H1 (cell line): ENCODE data around the gene DTNB. TPM values are rescaled to one million over a fixed set of nuclear protein-coding genes. Genes with fewer than 3 reads are reported as not detected.

Experiments
- CTCF ChIA-PET: fragments of 300-600 bp; sonication (Branson Sonifier 250); formaldehyde crosslinking; loops from one replicate; lab custom pipeline; 2021; ENCODE audit not compliant: partially characterized antibody; lab: Charles Lee
- POLR2A ChIA-PET: fragments of 300-600 bp; sonication (Branson Sonifier 250); formaldehyde crosslinking; loops from one replicate; lab custom pipeline; 2021; ENCODE audit warnings: inconsistent platforms; ENCODE audit not compliant: partially characterized antibody; lab: Charles Lee
- DNase-seq, 2 experiments: peaks; one replicate each; pipeline versions ENCODE4 v3.0.0 to v3.0.0-alpha.2; 2010 to 2022; ENCODE audit warnings: low spot score in 2 of 2, low read depth in 1 of 2, mixed read lengths in 1 of 2
- FAIRE-seq: peaks from 2 replicates; lab custom pipeline; 2011; peaks lifted over from hg19 to GRCh38; lab: Jason Lieb, UNC
- H2AFZ ChIP-seq: 2 replicates; pipeline ENCODE4 v1.8.1; 2012; ENCODE audit warnings: low read length, inconsistent platforms
- H2AK5ac ChIP-seq: 2 replicates; pipeline ENCODE4 v1.6.1; 2013; ENCODE audit warnings: low read depth, low read length
- H2BK120ac ChIP-seq: replicated peaks from 2 replicates; pipeline ENCODE3; 2013; ENCODE audit warnings: low read depth, low read length, inconsistent platforms
- H2BK12ac ChIP-seq: 2 replicates; pipeline ENCODE4 v1.6.1; 2013; ENCODE audit warnings: low read depth, low read length
- H2BK15ac ChIP-seq: 2 replicates; pipeline ENCODE4 v1.6.1; 2013; ENCODE audit warnings: low read length
- H2BK20ac ChIP-seq: 2 replicates; pipeline ENCODE4 v1.6.1; 2013; ENCODE audit warnings: low read length
- H2BK5ac ChIP-seq: 2 replicates; pipeline ENCODE4 v1.6.1; 2013; ENCODE audit warnings: low read depth, low read length
- H3K14ac ChIP-seq: 2 replicates; pipeline ENCODE4 v1.6.1; 2013; ENCODE audit warnings: inconsistent platforms; ENCODE audit not compliant: insufficient read length
- H3K18ac ChIP-seq: 2 replicates; pipeline ENCODE4 v1.6.1; 2013; ENCODE audit warnings: low read length; ENCODE audit errors: extremely low read depth
- H3K23ac ChIP-seq: 2 replicates; pipeline ENCODE4 v1.6.1; 2013; ENCODE audit warnings: inconsistent platforms; ENCODE audit not compliant: insufficient read length
- H3K23me2 ChIP-seq: 2 replicates; pipeline ENCODE4 v1.6.1; 2013; ENCODE audit warnings: low read depth, low read length
- H3K27ac ChIP-seq: 2 replicates; pipeline ENCODE4 v1.6.1; 2011; ENCODE audit warnings: low read depth, low read length, inconsistent platforms
- H3K27me3 ChIP-seq, 4 experiments: replicated peaks in 1 of 4; 1 replicate in 1 of 4; 2 replicates in 3 of 4; pipeline versions ENCODE4 v1.6.1 to v1.8.1; 2011 to 2013; ENCODE audit warnings: low read length in 3 of 4, mild to moderate bottlenecking in 3 of 4, inconsistent platforms in 2 of 4, mixed read lengths in 2 of 4, moderate library complexity in 1 of 4; ENCODE audit not compliant: control insufficient read depth in 3 of 4, insufficient read depth in 3 of 4; ENCODE audit errors: extremely low read depth in 1 of 4
- H3K36me3 ChIP-seq, 4 experiments: 2 replicates each; pipeline versions ENCODE4 v1.6.1 to v1.8.1; 2011 to 2013; ENCODE audit warnings: mild to moderate bottlenecking in 4 of 4, low read length in 3 of 4, moderate library complexity in 2 of 4, control low read depth in 1 of 4, inconsistent platforms in 1 of 4; ENCODE audit not compliant: insufficient read depth in 4 of 4, control insufficient read depth in 2 of 4
- H3K4ac ChIP-seq: replicated peaks from 2 replicates; pipeline ENCODE3; 2013; ENCODE audit warnings: low read length, low read depth, mixed read lengths, inconsistent platforms; ENCODE audit not compliant: insufficient read length
- H3K4me1 ChIP-seq, 4 experiments: replicated peaks in 1 of 4; 1 replicate in 1 of 4; 2 replicates in 3 of 4; pipeline versions ENCODE4 v1.6.1 to v1.8.1; 2011 to 2013; ENCODE audit warnings: low read length in 3 of 4, inconsistent platforms in 2 of 4, mixed read lengths in 1 of 4; ENCODE audit not compliant: insufficient read depth in 4 of 4, control insufficient read depth in 3 of 4
- H3K4me2 ChIP-seq, 2 experiments: 2 replicates each; pipeline versions ENCODE4 v1.6.1 to v1.8.1; 2011 to 2013; ENCODE audit warnings: low read depth in 2 of 2, low read length in 2 of 2, control low read depth in 1 of 2, inconsistent platforms in 1 of 2, mild to moderate bottlenecking in 1 of 2; ENCODE audit not compliant: insufficient read depth in 1 of 2
- H3K4me3 ChIP-seq, 4 experiments: fragments of 200-600, 300-600 bp in 1 of 4; sonication (generic), shearing (Covaris generic), sonication (Bioruptor Twin) in 1 of 4; 2 replicates each; pipeline versions ENCODE4 v1.5.1 to v1.8.1; 2011 to 2016; ENCODE audit warnings: low read length in 4 of 4, low read depth in 3 of 4, control low read depth in 2 of 4, inconsistent platforms in 2 of 4, mild to moderate bottlenecking in 2 of 4, mixed read lengths in 1 of 4, moderate library complexity in 1 of 4; ENCODE audit not compliant: insufficient read depth in 2 of 4; ENCODE audit errors: extremely low read depth in 1 of 4
- H3K56ac ChIP-seq: replicated peaks from 2 replicates; pipeline ENCODE3; 2013; ENCODE audit warnings: low read depth, mild to moderate bottlenecking, mixed read lengths, low read length, inconsistent platforms; ENCODE audit not compliant: insufficient read length
- H3K79me1 ChIP-seq: 2 replicates; pipeline ENCODE4 v1.6.1; 2013; ENCODE audit warnings: low read depth, low read length, control low read depth
- H3K79me2 ChIP-seq, 2 experiments: 2 replicates each; pipeline versions ENCODE4 v1.6.1 to v1.8.1; 2012 to 2013; ENCODE audit warnings: low read length in 2 of 2, mild to moderate bottlenecking in 2 of 2, inconsistent platforms in 1 of 2; ENCODE audit not compliant: insufficient read depth in 2 of 2, control insufficient read depth in 1 of 2
- H3K9ac ChIP-seq, 4 experiments: replicated peaks in 1 of 4; 1 replicate in 1 of 4; 2 replicates in 3 of 4; pipeline versions ENCODE4 v1.6.1 to v1.8.1; 2011 to 2013; ENCODE audit warnings: low read depth in 3 of 4, low read length in 3 of 4, control low read depth in 2 of 4, mild to moderate bottlenecking in 2 of 4, moderate library complexity in 2 of 4, inconsistent platforms in 1 of 4; ENCODE audit errors: extremely low read depth in 1 of 4
- H3K9me3 ChIP-seq, 2 experiments: 2 replicates each; pipeline versions ENCODE4 v1.6.1 to v1.8.1; 2012 to 2013; ENCODE audit warnings: mild to moderate bottlenecking in 2 of 2, moderate library complexity in 2 of 2, control low read depth in 1 of 2, inconsistent platforms in 1 of 2, low read depth in 1 of 2, low read length in 1 of 2, mixed read lengths in 1 of 2; ENCODE audit not compliant: insufficient read depth in 2 of 2
- H4K20me1 ChIP-seq, 2 experiments: replicated peaks in 1 of 2; 2 replicates each; pipeline versions ENCODE3 to v1.8.1; 2011 to 2013; ENCODE audit warnings: inconsistent platforms in 2 of 2, low read length in 2 of 2, mild to moderate bottlenecking in 1 of 2; ENCODE audit not compliant: insufficient read depth in 2 of 2, control insufficient read depth in 1 of 2
- H4K5ac ChIP-seq: 2 replicates; pipeline ENCODE4 v1.6.1; 2013; ENCODE audit warnings: low read length, low read depth, mixed read lengths, inconsistent platforms; ENCODE audit not compliant: insufficient read length
- H4K8ac ChIP-seq: 2 replicates; pipeline ENCODE4 v1.8.0; 2013; ENCODE audit warnings: mild to moderate bottlenecking, moderate library complexity, low read length, inconsistent platforms; ENCODE audit not compliant: insufficient read depth; ENCODE audit errors: extremely low read depth
- H4K91ac ChIP-seq: replicated peaks from 2 replicates; pipeline ENCODE3; 2013; ENCODE audit warnings: low read length, mixed read lengths, inconsistent platforms; ENCODE audit not compliant: insufficient read length
- E2F6 ChIP-seq: IDR thresholded peaks from 2 replicates; pipeline ENCODE4 v1.6.1; 2012; ENCODE audit warnings: inconsistent platforms
- HDAC2 ChIP-seq, 2 experiments: fragments of 300-600 bp in 1 of 2; sonication (generic) in 1 of 2; IDR thresholded peaks; 2 replicates each; pipeline ENCODE4 v1.6.1; 2011 to 2012; ENCODE audit warnings: low read depth in 2 of 2, low read length in 2 of 2, mild to moderate bottlenecking in 2 of 2, moderate library complexity in 2 of 2, borderline replicate concordance in 1 of 2, inconsistent platforms in 1 of 2
- MAFK ChIP-seq: IDR thresholded peaks from 2 replicates; pipeline ENCODE4 v1.6.1; 2012; ENCODE audit warnings: low read depth, mild to moderate bottlenecking, improper control_type of control experiment, low read length
- SAP30 ChIP-seq: fragments of 300-600 bp; sonication (generic); IDR thresholded peaks from 2 replicates; pipeline ENCODE4 v1.7.1; 2012; ENCODE audit warnings: low read length, moderate library complexity, mild to moderate bottlenecking, inconsistent platforms; ENCODE audit not compliant: insufficient read depth, insufficient replicate concordance
- SP2 ChIP-seq: IDR thresholded peaks from 2 replicates; pipeline ENCODE4 v1.6.1; 2012; ENCODE audit warnings: mild to moderate bottlenecking, low read length, inconsistent platforms
- TEAD4 ChIP-seq: IDR thresholded peaks from 2 replicates; pipeline ENCODE4 v1.6.1; 2012; ENCODE audit warnings: low read depth, low read length, inconsistent platforms, mixed read lengths
- YY1 ChIP-seq: IDR thresholded peaks from 2 replicates; pipeline ENCODE4 v1.6.1; 2011; ENCODE audit warnings: low read depth, mild to moderate bottlenecking, low read length
- WGBS, 2 experiments: shearing (Covaris generic) in 1 of 2; methylation state at CpG; one replicate each; pipeline versions ENCODE4 v1.1.6 to v1.1.7; 2013 to 2015; ENCODE audit warnings: low lambda C conversion rate in 2 of 2, mixed read lengths in 2 of 2, inconsistent platforms in 1 of 2, low coverage in 1 of 2, missing lambda C conversion rate in 1 of 2; ENCODE audit not compliant: insufficient replicate concordance in 2 of 2, insufficient coverage in 1 of 2, insufficient read length in 1 of 2; ENCODE audit errors: extremely low coverage in 1 of 2, missing lambda C conversion rate in 1 of 2; 5-methylcytosine and 5-hydroxymethylcytosine counted together
- polyA plus RNA-seq, 7 experiments: library from polyadenylated mRNA; depleted of rRNA in 3 of 7; stranded (reverse) in 5 of 7; unstranded in 2 of 7; fragments of >200 nt in 5 of 7; fragments of 200-250 nt in 2 of 7; gene quantifications; 1 replicate in 5 of 7; 2 replicates in 1 of 7; 4 replicates in 1 of 7; pipeline versions ENCODE4 v1.2.1 to v1.2.3, GENCODE V29; 2011 to 2013; ENCODE audit warnings: missing spikeins in 2 of 7, mixed read lengths in 2 of 7
- total RNA-seq: library from RNA; stranded (reverse); fragmentation: NEBNext Ultra II Directional; extraction: Animal tissue kit (Norgen Biotek cat#: 25700); gene quantifications from 2 replicates; pipeline ENCODE4 v1.2.1, GENCODE V29; 2021
- TF ChIP-seq, protein P1 (sequence below), 3 experiments: IDR thresholded peaks; 1 replicate in 2 of 3; 2 replicates in 1 of 3; pipeline versions ENCODE4 v1.5.1 to v1.6.1; 2011; ENCODE audit warnings: low read length in 3 of 3, mild to moderate bottlenecking in 3 of 3, inconsistent platforms in 2 of 3, low read depth in 1 of 3, moderate library complexity in 1 of 3; ENCODE audit not compliant: insufficient read depth in 1 of 3; ENCODE audit errors: control extremely low read depth in 1 of 3

Gene DTNB
- total and polyA plus RNA-seq, 2 of the 8 experiments (the other 6 are each of a cell fraction or from before 2014, with no cell fraction given) = 39.6 to 49.5 TPM

GRCh38 chr2:25720575-25720974, 47.2 kb upstream of the DTNB start:
- H2BK20ac ChIP-seq = no peak overlapping the region
- H3K23ac ChIP-seq = no peak overlapping the region
- no peaks in the 10 kb centered on the region for H4K20me1 ChIP-seq
- H4K8ac ChIP-seq = no peak overlapping the region
- no peaks in the 10 kb centered on the region; a peak in 1 of 4 replicates for H3K9me3 ChIP-seq
- no peak overlapping the region for H2AK5ac ChIP-seq
- FAIRE-seq (no peak), DNase-seq (no peak)
- H3K79me2 ChIP-seq = no peaks in the 10 kb centered on the region
- no peak overlapping the region for H3K56ac ChIP-seq
- no peak overlapping the region for H2BK15ac ChIP-seq
- H4K91ac ChIP-seq = no peak overlapping the region
- no peak overlapping the region for H3K4me3 ChIP-seq
- H2BK120ac ChIP-seq = no peak overlapping the region
- no peak overlapping the region for H3K9ac ChIP-seq
- H3K27ac ChIP-seq = no peak overlapping the region
- no peak overlapping the region for H4K5ac ChIP-seq
- no peaks in the 10 kb centered on the region for H3K4me1 ChIP-seq
- H2BK5ac ChIP-seq = no peak overlapping the region
- POLR2A ChIA-PET = interaction anchor here (0.6 to 1.5 kb wide), 2 partner anchors 31 to 47 kb away, joined by 3 read pairs; partner anchors contain the start of gene DTNB
- no peak overlapping the region for H2AFZ ChIP-seq
- WGBS, 2 experiments = 100% methylated on average over 1 of the region's 1 CpG; no CpG with 5 or more reads in 1 of the 2 experiments
- no peak overlapping the region for H2BK12ac ChIP-seq
- H3K79me1 ChIP-seq = no peaks in the 10 kb centered on the region
- H3K4me2 ChIP-seq = no peak overlapping the region
- no peaks in the 10 kb centered on the region for H3K23me2 ChIP-seq
- H3K27me3 ChIP-seq = no peaks in the 10 kb centered on the region
- CTCF ChIA-PET = interaction anchor here (9.0 kb wide), 1 partner anchor 21 kb away, joined by 74 read pairs; no protein-coding TSS in a partner anchor
- H3K36me3 ChIP-seq = no peaks in the 10 kb centered on the region
- H3K18ac ChIP-seq = no peak overlapping the region
- H3K4ac ChIP-seq = no peak overlapping the region
- H3K14ac ChIP-seq = no peak overlapping the region
- TF ChIP-seq YY1 (no peak), SAP30 (no peak), MAFK (no peak), SP2 (no peak), HDAC2 (IDR thresholded peaks at IDR 0.05; ENCODE audit: borderline replicate concordance in 1 of 2, low read depth in 2 of 2, low read length in 2 of 2) (no peak), TEAD4 (no peak), E2F6 (no peak)
- TF ChIP-seq, protein P1, sequence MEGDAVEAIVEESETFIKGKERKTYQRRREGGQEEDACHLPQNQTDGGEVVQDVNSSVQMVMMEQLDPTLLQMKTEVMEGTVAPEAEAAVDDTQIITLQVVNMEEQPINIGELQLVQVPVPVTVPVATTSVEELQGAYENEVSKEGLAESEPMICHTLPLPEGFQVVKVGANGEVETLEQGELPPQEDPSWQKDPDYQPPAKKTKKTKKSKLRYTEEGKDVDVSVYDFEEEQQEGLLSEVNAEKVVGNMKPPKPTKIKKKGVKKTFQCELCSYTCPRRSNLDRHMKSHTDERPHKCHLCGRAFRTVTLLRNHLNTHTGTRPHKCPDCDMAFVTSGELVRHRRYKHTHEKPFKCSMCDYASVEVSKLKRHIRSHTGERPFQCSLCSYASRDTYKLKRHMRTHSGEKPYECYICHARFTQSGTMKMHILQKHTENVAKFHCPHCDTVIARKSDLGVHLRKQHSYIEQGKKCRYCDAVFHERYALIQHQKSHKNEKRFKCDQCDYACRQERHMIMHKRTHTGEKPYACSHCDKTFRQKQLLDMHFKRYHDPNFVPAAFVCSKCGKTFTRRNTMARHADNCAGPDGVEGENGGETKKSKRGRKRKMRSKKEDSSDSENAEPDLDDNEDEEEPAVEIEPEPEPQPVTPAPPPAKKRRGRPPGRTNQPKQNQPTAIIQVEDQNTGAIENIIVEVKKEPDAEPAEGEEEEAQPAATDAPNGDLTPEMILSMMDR (IDR thresholded peaks at IDR 0.05; ENCODE audit: control extremely low read depth in 1 of 3, insufficient read depth in 1 of 3, low read depth in 1 of 3, low read length in 3 of 3) = no peak
